Skeletal muscle tissue (tissue), 4 donors: ENCODE measurements around the gene CMSS1. TPM values are rescaled to one million over a fixed set of nuclear protein-coding genes. Genes with fewer than 3 reads are reported as not detected.

Experiments used
- H3K27ac ChIP-seq: one replicate; pipeline ENCODE4 v1.7.0; 2013; ENCODE audit warnings: mild to moderate bottlenecking, low read depth, low read length, inconsistent platforms
- H3K27me3 ChIP-seq, 3 donors: one replicate each; pipeline ENCODE4 v1.7.0; 2013; ENCODE audit warnings: low read length in 3 of 3; ENCODE audit not compliant: control insufficient read depth in 3 of 3, insufficient read depth in 3 of 3
- H3K36me3 ChIP-seq, 3 donors: one replicate each; pipeline ENCODE4 v1.7.0; 2013; ENCODE audit warnings: low read length in 3 of 3; ENCODE audit not compliant: control insufficient read depth in 3 of 3, insufficient read depth in 3 of 3
- H3K4me1 ChIP-seq, 3 donors: one replicate each; pipeline ENCODE4 v1.7.0; 2013; ENCODE audit warnings: low read length in 3 of 3, mild to moderate bottlenecking in 3 of 3; ENCODE audit not compliant: control insufficient read depth in 3 of 3, insufficient read depth in 3 of 3
- H3K4me3 ChIP-seq, 3 donors: one replicate each; pipeline ENCODE4 v1.7.0; 2013; ENCODE audit warnings: low read length in 3 of 3
- H3K9ac ChIP-seq, 3 donors: one replicate each; pipeline ENCODE4 v1.7.0; 2013; ENCODE audit warnings: low read length in 3 of 3, mild to moderate bottlenecking in 3 of 3, moderate library complexity in 2 of 3, low read depth in 1 of 3
- H3K9me3 ChIP-seq, 3 donors: one replicate each; pipeline ENCODE4 v1.7.0; 2013; ENCODE audit warnings: low read length in 3 of 3; ENCODE audit not compliant: control insufficient read depth in 3 of 3
- total RNA-seq: library from RNA; depleted of rRNA; stranded (reverse); fragments of >200 nt; gene quantifications from one replicate; pipeline ENCODE4 v1.2.3, GENCODE V29; 2014
- donor health status: Osteomylitis.

Gene CMSS1
- total RNA-seq, 1 donor from 2014 or later, result 8.4 TPM

GRCh38 chr3:100107221-100107814, 289.7 kb downstream of the CMSS1 start:
- H3K4me3 ChIP-seq, result peak overlapping the region; percentile 23 to 42 (median 29)
- no peaks in the 10 kb centered on the region for H3K27me3 ChIP-seq
- H3K36me3 ChIP-seq, result peaks cover 0 to 2% (median 0%) of the 10 kb centered on the region in 3 donors
- H3K9me3 ChIP-seq, result no peaks in the 10 kb centered on the region
- peak overlapping the region; percentile 90 for H3K27ac ChIP-seq
- H3K4me1 ChIP-seq, result peaks cover 46 to 52% (median 51%) of the 10 kb centered on the region in 3 donors
- peak overlapping the region in 2 of 3 donors; percentile 83 to 92 for H3K9ac ChIP-seq

- H3K36me3 ChIP-seq, result peaks cover 0 to 2% (median 1%) of the 10 kb centered on the region in 3 donors
- peak overlapping the region; percentile 71 to 88 (median 87) for H3K4me3 ChIP-seq
- no peaks in the 10 kb centered on the region for H3K9me3 ChIP-seq
- H3K27ac ChIP-seq, result peak overlapping the region; percentile 90
- H3K9ac ChIP-seq, result peak overlapping the region; percentile 71 to 92 (median 83)
- H3K4me1 ChIP-seq, result peaks cover 35 to 42% (median 41%) of the 10 kb centered on the region in 3 donors
- H3K27me3 ChIP-seq, result no peaks in the 10 kb centered on the region
These were observed 290.9 kb downstream of the CMSS1 start for GRCh38 chr3:100108464-100109079.

- Histone ChIP-seq H3K9ac (peak overlapping the region; percentile 83 to 93 (median 92)), H3K27ac (peak overlapping the region; percentile 90), H3K4me1 (peaks cover 24 to 30% (median 29%) of the 10 kb centered on the region in 3 donors), H3K9me3 (no peaks in the 10 kb centered on the region), H3K36me3 (peaks cover 0 to 1% (median 0%) of the 10 kb centered on the region in 3 donors), H3K4me3 (peak overlapping the region; percentile 87 to 93 (median 88)), H3K27me3 (no peaks in the 10 kb centered on the region)
These were observed 292.5 kb downstream of the CMSS1 start for GRCh38 chr3:100110162-100110561.

- peak overlapping the region; percentile 90 for H3K27ac ChIP-seq
- no peaks in the 10 kb centered on the region for H3K27me3 ChIP-seq
- no peaks in the 10 kb centered on the region for H3K9me3 ChIP-seq
- H3K4me1 ChIP-seq, result peaks cover 8 to 17% (median 14%) of the 10 kb centered on the region in 3 donors
- H3K36me3 ChIP-seq, result peaks cover 0 to 1% (median 0%) of the 10 kb centered on the region in 3 donors
- peak overlapping the region; percentile 83 to 93 (median 92) for H3K9ac ChIP-seq
- peak overlapping the region; percentile 87 to 93 (median 88) for H3K4me3 ChIP-seq
These were observed 294.1 kb downstream of the CMSS1 start for GRCh38 chr3:100111728-100112127.

- H3K4me3 ChIP-seq, result peak overlapping the region; percentile 87 to 93 (median 88)
- peak overlapping the region; percentile 90 for H3K27ac ChIP-seq
- H3K9me3 ChIP-seq, result no peaks in the 10 kb centered on the region
- peak overlapping the region; percentile 83 to 93 (median 92) for H3K9ac ChIP-seq
- H3K27me3 ChIP-seq, result no peaks in the 10 kb centered on the region
- H3K4me1 ChIP-seq, result peaks cover 4 to 7% (median 4%) of the 10 kb centered on the region in 3 donors
- peaks cover 0 to 1% (median 0%) of the 10 kb centered on the region in 3 donors for H3K36me3 ChIP-seq
These were observed 296.2 kb downstream of the CMSS1 start for GRCh38 chr3:100113723-100114412.

GRCh38 chr3:100114413-100115030, 296.9 kb downstream of the CMSS1 start, which contains the start of gene FILIP1L:
TSS of gene FILIP1L (minus strand) at chr3:100114501.
- Histone ChIP-seq H3K4me1 (peaks cover 8 to 13% (median 9%) of the 10 kb centered on the region in 3 donors), H3K9ac (peak within 1 kb of the TSS; percentile 83 to 93 (median 92)), H3K9me3 (no peaks in the 10 kb centered on the region), H3K27me3 (no peaks in the 10 kb centered on the region), H3K36me3 (peaks cover 0 to 1% (median 0%) of the 10 kb centered on the region in 3 donors), H3K4me3 (peak within 1 kb of the TSS; percentile 87 to 93 (median 88)), H3K27ac (peak within 1 kb of the TSS; percentile 90)

GRCh38 chr3:100117093-100117492, 299.4 kb downstream of the CMSS1 start:
- Histone ChIP-seq H3K9ac (no peak overlapping the region), H3K4me3 (no peak overlapping the region), H3K4me1 (peaks cover 19 to 30% (median 23%) of the 10 kb centered on the region in 3 donors), H3K27ac (peak overlapping the region; percentile 90), H3K9me3 (no peaks in the 10 kb centered on the region), H3K27me3 (no peaks in the 10 kb centered on the region), H3K36me3 (peaks cover 0 to 1% (median 0%) of the 10 kb centered on the region in 3 donors)

- H3K27me3 ChIP-seq, result no peaks in the 10 kb centered on the region
- peak overlapping the region; percentile 89 for H3K27ac ChIP-seq
- peak overlapping the region in 1 of 3 donors; percentile 19 for H3K4me3 ChIP-seq
- no peaks in the 10 kb centered on the region for H3K36me3 ChIP-seq
- peaks cover 38 to 51% (median 49%) of the 10 kb centered on the region in 3 donors for H3K4me1 ChIP-seq
- no peaks in the 10 kb centered on the region for H3K9me3 ChIP-seq
- H3K9ac ChIP-seq, result peak overlapping the region; percentile 25 to 59 (median 34)
These were observed 302.4 kb downstream of the CMSS1 start for GRCh38 chr3:100120012-100120411.

- H3K27me3 ChIP-seq, result no peaks in the 10 kb centered on the region
- H3K4me1 ChIP-seq, result peaks cover 45 to 56% (median 56%) of the 10 kb centered on the region in 3 donors
- H3K4me3 ChIP-seq, result peak overlapping the region in 1 of 3 donors; percentile 19
- peak overlapping the region; percentile 25 to 59 (median 34) for H3K9ac ChIP-seq
- peak overlapping the region; percentile 89 for H3K27ac ChIP-seq
- H3K9me3 ChIP-seq, result no peaks in the 10 kb centered on the region
- H3K36me3 ChIP-seq, result no peaks in the 10 kb centered on the region
These were observed 303.0 kb downstream of the CMSS1 start for GRCh38 chr3:100120693-100121092.
